NCI-H2171 (cell line): ENCODE data around the gene ZNF616.

Experiments
- DNase-seq: peaks from one replicate; lab custom pipeline; 2025; lab: John Stamatoyannopoulos, UW

Gene ZNF616

GRCh38 chr19:52139252-52140031 lies at the start of gene ZNF616:
TSS of gene ZNF616 (minus strand) at chr19:52139938. CDS start at chr19:52130512, 9,426 bp downstream.
- DNase-seq: peak; percentile 91

- peak; percentile 80 for DNase-seq
Observed at GRCh38 chr19:52188822-52189734, 49.3 kb upstream of the ZNF616 start.

- no peak for DNase-seq
Observed at GRCh38 chr19:52187407-52187806, 47.7 kb upstream of the ZNF616 start.

GRCh38 chr19:52176574-52176973 lies 36.8 kb upstream of the ZNF616 start:
- no peak for DNase-seq

- no peak for DNase-seq
Observed at GRCh38 chr19:52172347-52172746, 32.6 kb upstream of the ZNF616 start.

- DNase-seq: peak; percentile 56
Observed at GRCh38 chr19:52171321-52172169, 31.8 kb upstream of the ZNF616 start, which contains the start of gene ZNF836. TSS of gene ZNF836 (minus strand) at chr19:52171621. CDS start at chr19:52168072, 3,549 bp downstream.

- no peak for DNase-seq
Observed at GRCh38 chr19:52170863-52171320, 31.2 kb upstream of the ZNF616 start.

- no peak for DNase-seq
Observed at GRCh38 chr19:52170304-52170703, 30.6 kb upstream of the ZNF616 start.

- no peak for DNase-seq
Observed at GRCh38 chr19:52155596-52156359, 16.0 kb upstream of the ZNF616 start.

GRCh38 chr19:52148256-52148655 lies 8.5 kb upstream of the ZNF616 start:
- DNase-seq: no peak

GRCh38 chr19:52142001-52142595 lies 2.4 kb upstream of the ZNF616 start:
- DNase-seq: no peak

- DNase-seq: no peak
Observed at GRCh38 chr19:52141203-52141602, 1.5 kb upstream of the ZNF616 start.

GRCh38 chr19:52140032-52140710 lies 433 bp upstream of the ZNF616 start:
- DNase-seq: no peak

- no peak for DNase-seq
Observed at GRCh38 chr19:52138983-52139251, 821 bp downstream of the ZNF616 start.

- DNase-seq: peak; percentile 27
Observed at GRCh38 chr19:52138278-52138982, 1.3 kb downstream of the ZNF616 start.

GRCh38 chr19:52120286-52120685 lies 19.5 kb downstream of the ZNF616 start:
- no peak for DNase-seq

- no peak for DNase-seq
Observed at GRCh38 chr19:52115526-52116053, 24.1 kb downstream of the ZNF616 start.

GRCh38 chr19:52114691-52115090 lies 25.0 kb downstream of the ZNF616 start:
- DNase-seq: no peak

GRCh38 chr19:52112624-52113023 lies 27.1 kb downstream of the ZNF616 start:
- DNase-seq: no peak
